ENCODE results near the gene SREK1.
A peak's percentile ranks its signal among the peaks of the same experiment; 100 is the strongest.
"Not testable (repeated sequence)": the region's sequence is repeated elsewhere in the genome, so short reads cannot be mapped to it uniquely, and the experiment has no call there.

SREK1 gene, protein sequence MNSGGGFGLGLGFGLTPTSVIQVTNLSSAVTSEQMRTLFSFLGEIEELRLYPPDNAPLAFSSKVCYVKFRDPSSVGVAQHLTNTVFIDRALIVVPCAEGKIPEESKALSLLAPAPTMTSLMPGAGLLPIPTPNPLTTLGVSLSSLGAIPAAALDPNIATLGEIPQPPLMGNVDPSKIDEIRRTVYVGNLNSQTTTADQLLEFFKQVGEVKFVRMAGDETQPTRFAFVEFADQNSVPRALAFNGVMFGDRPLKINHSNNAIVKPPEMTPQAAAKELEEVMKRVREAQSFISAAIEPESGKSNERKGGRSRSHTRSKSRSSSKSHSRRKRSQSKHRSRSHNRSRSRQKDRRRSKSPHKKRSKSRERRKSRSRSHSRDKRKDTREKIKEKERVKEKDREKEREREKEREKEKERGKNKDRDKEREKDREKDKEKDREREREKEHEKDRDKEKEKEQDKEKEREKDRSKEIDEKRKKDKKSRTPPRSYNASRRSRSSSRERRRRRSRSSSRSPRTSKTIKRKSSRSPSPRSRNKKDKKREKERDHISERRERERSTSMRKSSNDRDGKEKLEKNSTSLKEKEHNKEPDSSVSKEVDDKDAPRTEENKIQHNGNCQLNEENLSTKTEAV

DNA sequence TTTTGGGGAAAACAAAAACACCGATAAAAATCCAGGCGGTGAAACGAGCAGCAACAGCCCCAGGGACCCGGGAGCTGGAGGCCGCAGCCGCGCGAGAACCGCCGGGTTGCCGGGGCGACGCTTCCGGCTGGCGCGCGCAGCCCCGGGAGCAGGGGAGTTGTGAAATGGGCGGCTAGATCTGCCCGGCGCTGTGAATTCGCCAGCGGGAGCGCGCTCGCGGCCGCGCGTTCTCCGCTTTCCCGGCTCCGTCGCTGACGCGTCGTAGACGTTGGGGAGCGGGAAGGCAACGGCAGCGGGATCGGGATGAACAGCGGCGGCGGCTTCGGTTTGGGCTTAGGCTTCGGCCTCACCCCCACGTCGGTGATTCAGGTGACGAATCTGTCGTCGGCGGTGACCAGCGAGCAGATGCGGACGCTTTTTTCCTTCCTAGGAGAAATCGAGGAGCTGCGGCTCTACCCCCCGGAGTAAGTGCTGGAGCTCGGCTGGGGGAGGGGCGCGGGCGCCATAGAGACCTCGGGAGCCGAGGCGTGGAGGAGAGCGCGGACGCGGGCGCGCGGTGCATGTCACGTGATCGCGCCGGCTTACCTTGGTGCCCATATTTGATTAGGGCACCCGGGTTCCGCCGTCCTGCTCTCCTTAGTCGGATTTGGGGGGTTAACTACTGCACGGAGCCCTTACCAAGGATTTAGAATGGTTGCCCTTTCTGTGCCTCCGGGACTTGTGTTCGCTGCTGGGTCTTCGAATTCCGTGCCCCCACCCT, at the start of gene SREK1:
SREK1 (plus strand) TSS at position 227 of the 760 bp plus-strand sequence; CDS start at position 304, 77 bp downstream.
- DNase-seq (ENCODE audit: low read depth) = peak; percentile 58

DNA sequence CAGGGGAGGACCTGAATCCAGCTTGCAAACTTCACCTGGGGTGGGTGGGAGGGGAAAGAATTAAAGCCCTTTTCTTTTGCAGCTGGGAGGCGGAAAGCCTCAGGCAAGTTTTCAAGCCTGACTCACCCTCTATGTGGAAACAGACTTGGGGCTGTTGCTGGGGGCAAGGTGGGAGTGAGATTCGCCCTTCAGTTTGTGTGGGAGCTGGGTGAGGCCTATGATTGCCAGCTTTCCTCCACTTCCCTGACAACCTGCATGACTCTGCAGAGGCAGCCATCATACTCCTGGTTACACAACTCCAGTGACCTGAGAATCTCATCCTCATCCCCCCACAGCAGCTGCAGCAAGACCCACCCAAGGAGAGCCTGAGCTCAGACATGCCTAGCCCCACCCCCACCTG, 43.2 kb upstream of the SREK1 start:
- no peak for DNase-seq (ENCODE audit: low read depth)

DNA sequence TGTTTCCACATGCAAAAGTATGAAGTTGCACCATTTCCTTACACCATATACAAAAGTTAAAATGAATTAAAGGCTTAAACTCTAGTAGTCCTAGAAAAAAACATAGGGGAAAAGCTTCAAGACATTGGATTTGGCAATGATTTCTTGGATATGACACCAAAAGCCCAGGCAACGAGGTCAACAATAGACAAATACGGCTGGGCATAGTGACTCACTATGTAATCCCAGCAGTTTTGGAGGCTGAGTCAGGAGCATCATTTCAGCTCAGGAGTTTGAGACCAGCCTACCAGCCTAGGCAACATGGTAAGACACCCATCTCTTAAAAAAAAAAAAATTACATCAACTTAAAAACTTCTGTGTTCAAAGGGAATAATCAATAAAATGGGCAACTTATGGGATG, 30.9 kb upstream of the SREK1 start:
- DNase-seq (ENCODE audit: low read depth) = no peak

DNA sequence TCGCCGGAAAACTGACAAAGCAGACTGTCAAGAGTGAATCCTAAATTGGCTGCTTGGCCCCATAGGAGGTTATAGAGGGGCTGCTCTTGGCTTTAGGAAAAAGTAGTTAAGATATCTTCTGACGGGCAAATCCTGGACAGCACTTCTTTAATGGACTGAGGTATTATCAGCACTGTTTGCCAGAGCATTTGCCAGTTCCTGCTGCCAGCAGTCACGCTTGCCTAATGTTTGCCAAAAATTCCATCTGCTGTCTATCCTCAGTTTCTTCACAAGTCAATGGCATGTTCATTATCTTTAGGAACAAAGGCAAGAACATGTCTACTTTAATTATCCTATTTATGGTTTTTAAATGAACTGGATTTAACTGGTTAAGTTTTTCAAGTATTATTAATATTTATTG, 25.8 kb upstream of the SREK1 start:
- no peak for DNase-seq (ENCODE audit: low read depth)

DNA sequence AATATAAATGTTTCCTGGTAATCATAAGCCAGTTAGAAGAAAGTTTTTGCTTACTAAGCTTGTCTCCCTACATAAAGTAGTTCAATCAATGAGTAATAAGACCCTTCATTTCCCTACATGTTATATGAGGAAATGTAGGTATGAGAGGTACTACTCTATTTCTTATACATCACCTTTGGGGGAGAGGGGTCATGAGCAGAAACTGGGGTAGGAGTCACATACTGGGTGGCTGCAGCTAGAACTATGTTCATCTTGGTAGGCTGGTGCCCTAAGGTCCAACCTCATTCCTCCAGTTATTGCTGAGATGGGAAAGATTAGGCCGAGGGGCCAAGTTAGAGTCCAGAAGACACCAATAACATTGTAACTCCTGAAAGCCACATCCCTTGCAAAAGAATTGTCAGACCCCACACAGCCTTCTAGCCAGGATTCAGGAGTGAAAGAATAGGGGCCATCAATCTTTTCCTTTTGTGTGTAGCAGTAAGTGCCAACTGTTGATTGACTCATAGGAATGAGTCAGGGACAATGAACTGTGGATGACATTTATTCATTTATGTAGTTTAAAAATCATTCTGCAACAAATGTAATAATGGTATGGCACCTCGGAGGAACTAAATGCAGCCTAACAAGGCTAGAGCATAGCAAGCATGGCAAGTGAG, 21.6 kb upstream of the SREK1 start:
- DNase-seq (ENCODE audit: low read depth) = no peak

DNA sequence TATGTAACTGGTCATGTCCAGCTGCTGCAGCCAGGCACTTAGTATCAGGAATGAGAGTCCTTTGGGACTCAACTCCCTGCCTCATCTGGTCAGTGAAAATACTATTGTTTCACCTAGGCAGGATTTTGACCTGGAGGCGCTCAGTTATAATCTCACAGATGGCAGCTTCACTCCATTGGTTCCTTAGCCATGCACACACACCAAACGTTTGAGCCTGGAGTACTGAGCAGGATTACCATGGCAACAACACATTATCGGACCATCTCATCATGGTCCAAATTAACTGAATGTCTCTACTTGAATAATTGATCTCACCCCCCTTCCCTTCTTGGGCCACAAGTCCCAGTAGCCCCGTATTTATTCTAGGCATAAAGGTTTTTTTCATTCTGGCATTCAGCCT, 15.0 kb upstream of the SREK1 start:
- DNase-seq (ENCODE audit: low read depth) = no peak

DNA sequence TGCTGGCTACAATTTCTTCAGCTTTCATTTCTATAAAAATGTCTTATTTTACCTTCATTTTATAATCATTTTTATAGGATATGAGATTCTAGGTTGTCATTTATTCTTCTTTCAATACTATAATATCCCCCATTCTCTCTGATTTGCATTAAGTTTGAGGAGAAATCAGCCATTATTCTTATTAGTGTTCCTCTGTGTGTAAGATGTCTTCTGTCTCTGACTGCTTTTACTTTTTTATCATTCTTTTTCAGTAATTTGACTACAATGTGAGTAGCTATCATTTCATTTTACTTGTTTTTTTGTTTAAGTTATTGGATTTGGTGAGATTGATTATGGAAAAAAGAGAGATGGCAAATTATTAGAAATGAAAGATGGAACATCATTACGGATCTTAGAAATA, 13.6 kb upstream of the SREK1 start:
- no peak for DNase-seq (ENCODE audit: low read depth)

DNA sequence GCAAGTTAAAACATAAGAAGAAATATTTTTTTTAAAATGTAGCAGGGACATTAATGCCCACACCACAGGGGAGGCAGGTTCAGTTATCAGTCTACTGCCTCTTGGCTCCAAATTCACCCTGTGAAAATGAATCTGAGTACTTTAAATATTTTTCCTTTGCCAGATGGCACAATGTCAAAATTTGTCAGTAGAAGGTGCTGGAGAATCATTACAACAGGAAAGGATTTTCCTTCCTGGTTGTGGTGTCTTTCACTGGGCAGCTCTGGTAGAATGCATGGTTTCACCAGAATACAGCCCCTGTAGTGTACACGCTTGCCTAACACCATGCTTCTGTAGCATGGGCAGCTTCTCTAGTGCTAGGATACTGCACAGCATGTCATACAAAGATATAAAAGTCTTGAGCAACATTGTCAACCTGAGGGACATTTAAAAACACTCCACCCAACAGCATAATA, 9.7 kb upstream of the SREK1 start:
- DNase-seq (ENCODE audit: low read depth) = no peak

DNA sequence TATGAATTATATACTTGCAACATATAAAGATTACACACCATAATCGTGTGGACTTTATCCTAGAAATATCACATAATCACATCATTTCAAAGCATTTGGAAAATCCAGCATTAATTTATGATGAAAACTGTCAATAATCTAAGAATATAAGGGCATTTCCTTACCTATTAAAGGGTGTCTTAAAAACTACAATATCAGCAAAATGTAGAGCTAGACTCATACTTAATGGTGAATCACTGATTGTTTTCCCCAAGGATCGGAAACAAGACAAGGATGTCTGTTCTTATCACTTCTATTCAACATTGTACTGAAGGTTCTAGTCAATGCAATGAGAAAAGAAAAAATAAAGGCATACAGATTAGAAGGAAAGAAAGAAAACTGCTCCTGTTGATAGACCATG, 8.0 kb upstream of the SREK1 start:
- no peak for DNase-seq (ENCODE audit: low read depth)

DNA sequence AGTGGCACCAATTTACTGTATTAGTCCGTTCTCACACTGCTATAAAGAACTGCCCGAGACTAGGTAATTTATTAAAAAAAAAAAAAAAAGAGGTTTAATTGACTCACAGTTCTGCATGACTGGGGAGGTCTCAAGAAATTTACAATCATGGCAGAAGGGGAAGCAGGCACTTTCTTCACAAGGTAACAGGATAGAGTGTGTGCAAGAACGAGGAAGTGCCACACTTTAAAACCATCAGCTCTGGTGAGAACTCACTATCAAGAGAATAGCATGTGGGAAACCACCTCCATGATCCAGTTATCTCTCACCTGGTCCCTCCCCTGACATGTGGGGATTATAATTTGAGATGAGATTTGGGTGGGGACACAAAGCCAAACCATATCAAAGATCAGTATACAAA, 7.2 kb upstream of the SREK1 start:
- not testable (repeated sequence) for DNase-seq (ENCODE audit: low read depth)

DNA sequence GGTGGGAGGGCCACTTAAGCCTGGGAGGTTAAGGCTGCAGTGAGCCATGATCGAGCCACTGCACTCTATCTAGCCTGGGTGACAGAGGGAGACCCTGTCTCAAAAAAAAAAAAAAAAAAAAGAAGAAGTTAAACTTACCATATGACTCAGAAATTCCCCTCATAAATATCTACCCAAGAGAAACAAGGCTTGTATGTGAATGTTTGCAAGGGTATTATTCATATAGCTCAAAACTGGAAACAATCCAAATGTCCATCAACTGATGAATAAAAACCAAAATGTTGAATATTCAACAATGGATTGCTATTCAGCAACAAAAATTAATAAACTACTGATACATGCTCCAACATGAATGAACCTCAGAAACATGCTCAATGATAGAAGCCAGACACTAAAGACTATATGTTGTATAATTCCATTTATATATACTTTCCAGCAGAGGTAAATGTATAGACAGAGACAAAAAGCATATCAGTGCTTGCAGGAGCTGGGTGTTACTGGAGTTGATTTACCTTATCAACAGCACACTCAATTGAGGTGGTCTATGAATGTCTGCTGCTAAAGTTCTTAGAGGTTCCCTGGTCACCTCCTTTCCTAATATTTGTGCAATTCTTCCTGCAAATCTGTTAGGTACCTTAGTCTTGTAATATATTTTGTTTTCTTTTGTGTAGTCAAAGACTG, 5.3 kb upstream of the SREK1 start:
- no peak for DNase-seq (ENCODE audit: low read depth)

DNA sequence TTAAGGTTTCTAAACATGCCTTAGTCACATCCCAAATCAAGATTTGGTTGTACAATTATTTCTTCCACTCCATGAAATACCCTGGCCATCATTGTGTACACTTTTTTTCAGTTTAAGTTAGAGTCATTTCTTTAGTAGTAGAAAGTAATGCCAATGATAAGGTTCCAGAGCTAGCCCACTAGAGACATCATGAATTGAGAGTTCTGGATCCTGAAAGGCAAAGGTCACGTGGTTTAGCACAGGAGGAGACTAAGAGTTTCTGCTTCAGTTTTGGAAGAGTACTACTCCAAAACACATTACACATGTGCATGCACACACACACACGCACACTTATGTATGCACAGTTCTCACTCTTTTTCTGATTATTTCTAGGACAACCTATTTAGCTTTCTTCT, 4.8 kb upstream of the SREK1 start:
- DNase-seq (ENCODE audit: low read depth) = no peak

DNA sequence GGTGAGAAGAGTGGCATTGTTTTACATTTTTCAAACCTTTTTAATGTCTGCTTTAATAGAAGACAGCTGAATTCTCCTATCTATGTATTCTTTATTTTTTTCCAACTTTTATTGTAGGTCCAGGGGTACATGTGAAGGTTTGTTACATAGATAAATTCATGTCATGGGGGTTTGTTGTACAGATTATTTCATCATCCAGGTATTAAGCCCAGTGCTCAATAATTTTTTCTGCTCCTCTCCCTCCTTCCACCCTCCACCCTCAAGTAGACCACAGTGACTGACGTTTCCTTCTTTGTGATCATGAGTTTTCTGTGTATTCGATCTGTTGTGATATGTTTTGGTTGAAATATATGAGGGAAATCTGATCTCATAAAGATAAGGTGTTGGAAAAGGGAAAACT, 1.7 kb upstream of the SREK1 start:
- no peak for DNase-seq (ENCODE audit: low read depth)

DNA sequence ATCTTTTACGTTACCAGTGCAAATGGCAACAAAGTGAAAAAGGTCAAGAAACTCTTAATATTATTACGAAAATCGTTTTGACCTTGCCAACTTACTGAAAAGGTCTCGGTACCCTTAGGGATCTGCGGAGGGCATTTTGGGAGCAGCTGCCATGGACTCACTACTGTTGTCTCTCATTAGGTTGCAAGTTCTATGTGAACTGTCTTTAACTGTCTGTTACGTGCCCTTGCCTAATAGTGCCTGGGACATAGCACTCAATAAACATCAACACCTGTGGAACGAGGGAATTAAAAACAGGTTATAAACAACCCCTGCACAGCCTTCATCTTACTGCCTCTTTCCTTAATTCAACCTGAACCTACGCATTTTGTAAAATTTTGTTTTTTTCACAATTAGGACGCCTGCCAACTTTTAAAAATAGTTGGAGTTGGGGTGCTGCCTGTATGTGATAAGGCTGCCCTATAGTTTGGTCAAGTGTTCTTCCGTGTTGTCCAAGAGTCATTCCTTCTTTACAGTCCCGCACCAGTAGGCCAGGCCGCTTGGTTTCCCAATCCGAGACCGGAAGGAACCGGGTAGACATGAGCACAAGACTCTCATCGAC, 527 bp upstream of the SREK1 start:
- DNase-seq (ENCODE audit: low read depth) = no peak

DNA sequence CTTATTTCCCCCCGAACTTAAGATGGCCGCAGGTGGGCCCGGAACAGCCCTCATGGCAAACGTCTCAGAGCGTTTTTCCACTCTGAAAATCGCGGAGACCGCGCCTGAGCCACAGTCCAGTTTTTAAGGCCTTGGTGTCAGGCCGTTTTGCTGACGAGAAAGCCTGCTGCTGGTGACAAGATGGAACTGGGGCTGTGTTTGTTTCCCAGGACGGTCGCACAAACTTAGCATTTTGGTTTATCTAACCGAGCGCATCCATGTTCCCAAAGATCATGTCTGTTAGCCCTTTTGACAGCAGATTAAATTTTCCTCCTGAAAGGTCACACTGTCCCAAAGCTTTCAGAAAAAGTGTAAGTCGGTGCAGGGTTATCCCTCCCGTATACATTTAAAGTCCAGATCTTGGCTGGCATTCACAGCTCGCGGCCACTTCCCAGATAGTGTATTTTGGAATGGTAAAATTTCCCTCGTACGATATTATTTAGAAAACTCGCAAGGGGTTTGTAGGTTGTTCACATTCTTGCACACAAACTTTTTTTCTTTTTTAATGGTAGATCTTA, 812 bp downstream of the SREK1 start:
- DNase-seq (ENCODE audit: low read depth) = no peak

DNA sequence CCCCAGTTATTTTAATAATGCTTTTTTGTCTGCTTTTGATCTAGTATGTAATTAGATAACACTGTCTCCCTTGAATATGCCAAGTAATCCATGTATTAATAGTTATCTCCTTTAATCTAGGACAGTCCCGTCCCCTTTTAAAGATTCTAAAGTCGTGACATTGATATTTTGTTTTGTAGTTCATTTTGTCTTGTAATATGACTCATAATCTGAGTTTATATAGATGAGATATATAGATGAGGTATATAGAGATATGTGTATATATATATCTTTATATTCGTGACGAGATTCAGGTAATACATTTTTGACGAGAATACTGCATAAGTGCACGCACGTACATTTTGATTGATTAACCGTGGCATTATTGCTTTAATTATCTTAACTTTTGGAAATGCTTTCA, 1.6 kb downstream of the SREK1 start:
- no peak for DNase-seq (ENCODE audit: low read depth)

DNA sequence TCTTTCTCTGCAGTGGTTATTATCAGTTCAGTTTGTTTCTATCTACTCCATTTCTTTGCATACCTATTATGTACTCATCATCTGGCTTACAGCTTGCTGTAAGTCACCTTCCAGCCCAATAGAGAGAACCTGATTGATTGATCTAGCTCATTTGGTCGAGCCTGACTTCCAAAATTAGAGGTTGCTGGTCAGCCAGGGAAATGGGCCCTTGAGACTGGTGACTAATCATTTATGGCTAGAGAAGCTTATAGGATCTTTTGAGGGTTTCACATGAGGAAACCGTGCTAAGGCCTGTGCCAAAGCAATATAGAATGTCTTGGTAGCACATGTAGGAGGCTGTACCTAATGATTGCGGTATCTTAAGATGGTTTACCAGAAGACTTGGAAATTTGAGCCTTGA, 5.8 kb downstream of the SREK1 start:
- no peak for DNase-seq (ENCODE audit: low read depth)

DNA sequence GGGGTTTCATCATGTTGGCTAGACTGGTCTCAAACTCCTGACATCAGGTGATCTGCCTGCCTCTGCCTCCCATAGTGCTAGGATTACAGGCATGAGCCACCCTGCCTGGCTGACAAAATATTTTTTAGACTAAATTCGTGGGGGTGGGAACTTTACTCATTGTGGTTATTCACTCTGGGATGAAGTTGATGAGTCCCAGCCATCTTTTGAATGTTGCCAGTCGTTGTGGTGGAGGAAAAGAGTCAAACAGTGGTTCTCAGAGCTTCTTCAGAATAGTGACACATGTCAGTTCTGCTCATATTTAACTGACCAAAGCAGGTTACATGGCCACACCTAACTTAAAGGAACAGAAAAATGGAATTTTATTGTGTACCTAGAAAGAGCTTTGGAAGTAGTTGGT, 6.9 kb downstream of the SREK1 start:
- no peak for DNase-seq (ENCODE audit: low read depth)

DNA sequence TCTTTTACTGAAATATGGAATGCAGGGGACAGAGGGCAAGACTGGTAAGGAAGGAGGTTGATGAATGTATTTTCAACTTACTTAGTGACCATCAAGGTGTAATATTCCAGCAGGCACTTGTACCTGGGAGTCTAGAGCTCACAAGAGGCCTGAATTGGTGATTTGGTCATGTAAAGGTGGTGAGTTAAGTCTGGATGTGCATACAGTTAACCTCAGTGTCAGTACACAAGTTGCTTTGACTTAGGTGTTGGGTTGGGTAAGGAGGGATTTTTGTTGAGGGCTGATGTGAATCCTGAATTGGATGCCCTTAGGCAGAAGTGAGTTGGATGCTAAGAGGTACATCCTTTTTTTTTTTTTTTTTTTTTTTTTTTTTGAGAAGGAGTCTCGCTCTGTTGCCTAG, 7.4 kb downstream of the SREK1 start:
- no peak for DNase-seq (ENCODE audit: low read depth)

DNA sequence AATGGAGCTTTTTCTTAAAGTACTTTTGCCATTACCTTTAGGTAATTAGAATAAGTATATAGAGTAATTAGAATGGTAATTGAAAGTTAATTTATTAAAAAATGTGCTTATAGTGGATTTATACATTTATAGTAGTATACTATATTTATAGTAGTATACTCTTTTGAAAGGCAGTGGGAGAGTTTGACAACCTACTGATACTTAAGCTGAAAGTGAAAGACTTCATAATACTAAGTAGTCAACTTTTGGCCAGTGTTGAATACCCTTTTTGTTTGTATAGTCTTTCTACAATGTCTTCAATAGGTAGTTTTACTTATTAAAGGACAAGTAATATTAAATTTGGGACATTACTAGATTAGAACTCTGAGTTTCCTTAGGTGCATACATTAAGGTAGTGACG, 12.9 kb downstream of the SREK1 start:
- no peak for DNase-seq (ENCODE audit: low read depth)

DNA sequence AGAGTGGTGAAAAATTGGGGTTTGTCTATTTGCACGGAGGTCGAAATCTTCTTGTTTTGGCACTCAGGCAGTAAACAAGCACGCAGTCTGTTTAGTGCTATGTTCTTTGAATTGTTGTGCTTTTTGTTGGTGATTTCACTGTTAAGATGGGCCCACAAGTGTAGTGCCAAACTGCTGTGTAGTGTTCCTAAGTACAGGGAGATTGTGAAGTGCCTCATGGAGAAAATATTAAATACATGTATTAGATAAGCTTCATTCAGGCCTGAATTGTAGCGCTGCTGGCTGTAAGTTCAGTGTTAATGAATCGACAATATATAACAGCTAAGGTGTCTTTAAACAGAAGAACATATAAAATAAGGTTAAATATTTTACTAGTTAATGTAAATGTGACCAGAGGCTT, 17.3 kb downstream of the SREK1 start:
- no peak for DNase-seq (ENCODE audit: low read depth)
